Sigmoid colon (tissue), 4 donors: ENCODE data around the gene NVL.

Source experiments
- EP300 ChIP-seq, 4 donors: sonication (generic); formaldehyde crosslinking; IDR thresholded peaks; one replicate each; pipeline ENCODE4 v1.6.1; 2017; ENCODE audit warnings: antibody characterized with exemption in 4 of 4
- POLR2A ChIP-seq, 2 donors: fragments of 450-650 bp; IDR thresholded peaks; one replicate each; pipeline ENCODE4 v1.6.1; 2016; ENCODE audit warnings: antibody characterized with exemption in 2 of 2, mild to moderate bottlenecking in 2 of 2, moderate library complexity in 2 of 2
- TF ChIP-seq, protein P1 (sequence below), 4 experiments: fragments of 450-650 bp in 3 of 4; fragments of 200-600 bp in 1 of 4; IDR thresholded peaks; one replicate each; pipeline ENCODE4 v1.5.1; 2016 to 2019; ENCODE audit warnings: antibody characterized with exemption in 4 of 4, mild to moderate bottlenecking in 3 of 4, moderate library complexity in 2 of 4

GRCh38 chr1:224274970-224275626 lies 54.9 kb downstream of the NVL start:
- TF ChIP-seq, protein P1, sequence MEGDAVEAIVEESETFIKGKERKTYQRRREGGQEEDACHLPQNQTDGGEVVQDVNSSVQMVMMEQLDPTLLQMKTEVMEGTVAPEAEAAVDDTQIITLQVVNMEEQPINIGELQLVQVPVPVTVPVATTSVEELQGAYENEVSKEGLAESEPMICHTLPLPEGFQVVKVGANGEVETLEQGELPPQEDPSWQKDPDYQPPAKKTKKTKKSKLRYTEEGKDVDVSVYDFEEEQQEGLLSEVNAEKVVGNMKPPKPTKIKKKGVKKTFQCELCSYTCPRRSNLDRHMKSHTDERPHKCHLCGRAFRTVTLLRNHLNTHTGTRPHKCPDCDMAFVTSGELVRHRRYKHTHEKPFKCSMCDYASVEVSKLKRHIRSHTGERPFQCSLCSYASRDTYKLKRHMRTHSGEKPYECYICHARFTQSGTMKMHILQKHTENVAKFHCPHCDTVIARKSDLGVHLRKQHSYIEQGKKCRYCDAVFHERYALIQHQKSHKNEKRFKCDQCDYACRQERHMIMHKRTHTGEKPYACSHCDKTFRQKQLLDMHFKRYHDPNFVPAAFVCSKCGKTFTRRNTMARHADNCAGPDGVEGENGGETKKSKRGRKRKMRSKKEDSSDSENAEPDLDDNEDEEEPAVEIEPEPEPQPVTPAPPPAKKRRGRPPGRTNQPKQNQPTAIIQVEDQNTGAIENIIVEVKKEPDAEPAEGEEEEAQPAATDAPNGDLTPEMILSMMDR (IDR thresholded peaks at IDR 0.05), result no peak
- TF ChIP-seq EP300 (IDR thresholded peaks at IDR 0.05) (no peak), POLR2A (IDR thresholded peaks at IDR 0.05) (no peak)
